NCI-H1092 treated with DMSO at 0.1 percent for 48 hours (cell line): ENCODE measurements around the gene ETFDH.
"Not testable (repeated sequence)": the region's sequence is repeated elsewhere in the genome, so short reads cannot be mapped to it uniquely, and the experiment has no call there.

Experiments used
- DNase-seq: peaks from one replicate; lab custom pipeline; 2025; lab: John Stamatoyannopoulos, UW

ETFDH gene

DNA sequence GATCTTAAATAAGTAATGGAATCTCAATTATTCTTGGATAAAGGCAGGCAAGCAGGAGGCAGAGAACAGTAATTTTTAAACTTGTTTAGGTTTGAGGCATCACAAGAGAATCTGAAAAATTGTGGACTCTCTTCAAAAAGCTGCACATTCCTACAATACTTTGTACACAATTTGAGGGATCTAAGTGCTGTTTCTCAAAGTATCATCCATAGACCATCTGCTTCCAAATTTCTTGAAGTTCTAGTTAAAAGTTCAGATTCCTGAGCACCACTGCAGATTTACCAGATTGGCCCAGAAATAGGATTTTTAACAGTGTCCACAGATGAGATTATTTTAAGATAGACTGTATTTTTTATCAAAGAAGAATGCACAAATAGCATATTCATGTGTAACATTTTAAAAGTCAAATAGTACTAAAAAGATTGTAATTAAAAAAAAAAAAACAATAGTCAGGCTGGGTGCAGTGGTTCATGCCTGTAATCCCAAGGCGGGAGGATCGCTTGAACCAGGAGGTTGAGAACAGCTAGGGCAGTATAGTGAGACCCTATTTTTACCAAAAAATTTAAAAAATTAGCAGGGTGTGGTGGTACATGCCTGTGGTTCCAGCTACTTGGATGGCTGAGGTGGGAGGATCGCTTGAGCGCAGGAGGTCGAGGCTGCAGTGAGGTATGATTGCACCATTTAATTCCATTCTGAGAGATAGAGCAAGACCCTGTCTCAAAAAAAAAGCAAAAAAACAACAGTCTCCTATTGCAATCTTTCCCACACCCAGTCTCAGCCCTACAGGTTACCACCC, 82.5 kb downstream of the ETFDH start:
- no peak for DNase-seq

DNA sequence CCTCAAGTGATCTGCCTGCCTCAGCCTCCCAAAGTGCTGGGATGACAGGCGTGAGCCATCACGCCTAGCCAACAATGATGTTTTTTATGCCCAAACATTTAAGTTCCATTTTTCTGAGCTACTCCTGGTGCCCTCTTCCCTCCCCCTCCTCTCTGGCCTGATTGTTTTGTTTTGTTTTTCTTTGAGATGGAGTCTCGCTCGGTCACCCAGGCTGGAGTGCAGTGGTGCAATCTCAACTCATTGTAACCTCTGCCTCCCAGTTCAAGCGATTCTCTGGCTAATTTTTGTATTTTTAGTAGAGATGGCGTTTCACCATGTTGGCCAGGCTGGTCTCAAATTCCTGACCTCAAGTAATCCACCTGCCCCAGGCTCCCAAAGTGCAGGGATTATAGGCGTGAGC, 83.7 kb downstream of the ETFDH start:
- not testable (repeated sequence) for DNase-seq

DNA sequence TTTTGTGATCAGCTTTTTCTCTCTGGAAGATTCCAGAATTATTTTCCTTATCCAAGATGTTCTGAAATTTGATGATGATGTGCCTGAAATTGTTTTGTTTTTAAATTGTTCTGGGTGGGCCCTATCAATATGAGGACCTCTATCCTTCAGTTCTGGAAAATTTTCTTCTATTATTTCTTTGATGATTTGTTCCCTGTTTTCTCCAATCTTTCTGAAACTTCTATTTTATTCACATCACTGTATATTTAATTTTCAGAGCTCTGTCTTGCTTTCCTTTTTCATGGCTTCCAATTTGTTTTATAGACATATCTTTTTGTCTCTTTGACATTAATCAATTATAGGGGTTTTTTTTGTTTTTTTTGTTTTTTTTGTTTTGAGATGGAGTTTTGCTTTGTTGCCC, 84.5 kb downstream of the ETFDH start:
- DNase-seq, result no peak

DNA sequence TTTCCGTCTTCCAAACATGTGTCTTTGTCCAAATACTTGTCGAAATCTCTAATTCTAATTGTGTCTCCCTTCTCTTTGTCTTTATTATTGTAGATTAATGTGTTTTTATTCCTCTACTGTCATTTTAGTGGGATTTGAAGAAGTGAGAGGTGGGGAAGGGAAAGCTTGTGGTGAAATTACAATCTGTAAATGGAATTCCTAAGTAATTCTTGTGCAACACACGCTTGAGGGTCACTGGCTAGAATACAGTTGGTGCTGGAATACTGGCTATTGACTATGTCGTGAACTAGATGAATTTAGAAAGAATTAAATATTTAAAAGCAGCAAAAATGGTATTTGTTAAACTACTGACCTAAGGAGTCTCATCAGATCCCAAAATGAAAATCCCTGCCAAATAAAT, 86.0 kb downstream of the ETFDH start:
- no peak for DNase-seq

DNA sequence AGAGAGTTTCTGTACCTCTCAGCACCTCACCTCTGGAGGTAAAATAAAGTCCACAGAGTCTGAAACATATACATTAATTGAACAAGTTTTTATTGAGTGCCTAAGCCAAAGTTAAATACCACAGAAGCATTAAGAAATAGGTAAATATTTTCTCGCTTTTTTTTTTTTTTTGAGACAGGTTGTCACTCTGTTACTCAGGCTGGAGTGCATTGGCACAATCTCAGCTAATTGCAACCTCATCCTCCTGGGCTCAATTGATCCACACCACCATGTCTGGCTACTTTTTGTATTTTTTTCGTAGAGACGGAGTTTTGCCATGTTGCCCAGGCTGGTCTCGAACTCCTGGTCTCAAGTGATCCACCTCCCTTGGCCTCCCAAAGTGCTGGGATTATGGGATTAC, 86.6 kb downstream of the ETFDH start:
- DNase-seq, result no peak
